HG02943 (cell line): ENCODE data around the gene AP5B1.

Experiments
- ATAC-seq: cut with Tn5 transposase; IDR thresholded peaks from one replicate; pipeline ENCODE4 v1.9.1; 2021; ENCODE audit warnings: mild to moderate bottlenecking, low read depth, moderate library complexity; ENCODE audit not compliant: unreplicated experiment

The AP5B1 gene

GRCh38 chr11:65787649-65788622 is 7.2 kb upstream of the AP5B1 start:
- ATAC-seq: no peak

DNA sequence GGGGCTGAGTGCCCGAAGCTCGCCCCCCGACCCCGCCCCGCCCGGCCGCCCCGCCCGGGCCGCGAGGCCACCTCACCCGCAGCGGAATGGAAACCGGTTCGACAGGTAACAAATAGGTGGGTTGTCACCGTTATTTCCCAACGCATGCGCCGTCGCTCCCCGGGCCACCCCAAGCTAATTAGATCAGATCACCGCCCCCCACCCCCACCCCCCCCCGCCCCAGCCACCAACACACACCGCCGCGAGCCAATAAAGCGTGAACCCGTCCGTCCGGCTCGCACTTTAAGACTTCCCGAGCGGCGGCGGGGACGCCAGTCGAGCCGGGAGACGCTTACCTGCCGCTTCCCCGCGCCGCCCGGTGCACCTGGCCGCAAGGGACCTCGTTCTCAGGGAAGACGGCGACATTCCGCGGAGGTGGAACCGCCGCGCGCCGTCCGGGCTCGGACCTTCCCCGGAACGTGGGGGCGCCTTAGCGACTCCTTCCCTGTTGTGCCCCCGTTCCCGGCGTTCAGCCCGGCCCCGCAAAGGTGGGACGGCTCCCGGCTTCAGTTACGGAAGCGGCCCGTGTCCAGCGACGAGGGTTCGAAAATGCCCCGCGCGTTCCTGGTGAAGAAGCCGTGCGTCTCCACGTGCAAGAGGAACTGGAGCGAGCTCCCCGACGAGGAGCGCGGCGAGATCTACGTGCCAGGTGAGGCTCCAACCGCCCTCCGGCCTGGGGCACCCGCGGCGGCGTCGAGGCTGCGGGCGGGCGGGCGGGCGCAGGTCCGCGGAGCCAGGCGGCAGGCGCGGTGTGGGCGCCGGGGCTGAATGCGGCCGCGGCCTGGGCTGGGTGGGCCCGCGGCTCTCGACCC is 6.2 kb upstream of the AP5B1 start, which contains the start of gene OVOL1:
TSS of gene OVOL1 (plus strand) at position 278 of the 851 bp plus-strand sequence. CDS start at position 589, 311 bp downstream.
- no peak for ATAC-seq

DNA sequence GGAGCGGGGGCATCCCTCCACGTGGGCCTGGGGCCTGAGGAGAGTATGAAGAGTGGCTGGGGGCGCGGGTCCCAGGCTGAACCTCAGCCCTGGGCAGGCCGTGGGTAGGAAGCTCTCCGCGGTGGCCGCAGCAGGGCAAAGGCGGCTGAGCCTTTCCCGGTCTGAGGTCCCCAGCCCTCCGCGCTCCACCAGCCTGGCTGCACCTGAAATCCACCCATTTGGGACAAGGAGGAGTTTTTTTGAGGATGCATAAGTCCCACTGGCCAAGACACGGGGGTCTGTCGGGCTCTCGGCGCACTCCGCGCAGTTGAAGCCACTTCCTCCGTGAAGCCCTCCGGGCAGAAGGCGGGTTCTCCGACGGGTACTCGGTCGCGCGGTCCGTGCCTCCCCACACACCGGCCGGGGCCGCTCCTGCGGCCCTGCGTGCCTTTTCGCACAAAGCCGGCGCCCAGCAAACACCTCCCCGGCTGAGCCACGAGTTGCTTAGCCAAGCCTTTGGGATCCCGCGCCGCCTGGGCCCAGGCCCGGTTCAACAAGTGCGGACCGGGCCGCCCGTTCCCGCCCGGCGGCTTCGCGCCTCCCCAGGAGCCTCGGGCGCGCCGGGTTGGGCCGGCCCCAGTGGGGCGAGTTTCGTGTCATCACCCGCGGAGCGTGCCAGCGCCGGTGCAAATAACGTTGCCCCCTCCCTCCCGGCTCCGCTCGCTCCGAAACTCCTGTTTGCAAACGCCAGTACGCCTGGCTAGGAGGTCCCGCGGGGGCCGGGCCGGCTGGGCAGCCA is 5.4 kb upstream of the AP5B1 start:
- no peak for ATAC-seq

DNA sequence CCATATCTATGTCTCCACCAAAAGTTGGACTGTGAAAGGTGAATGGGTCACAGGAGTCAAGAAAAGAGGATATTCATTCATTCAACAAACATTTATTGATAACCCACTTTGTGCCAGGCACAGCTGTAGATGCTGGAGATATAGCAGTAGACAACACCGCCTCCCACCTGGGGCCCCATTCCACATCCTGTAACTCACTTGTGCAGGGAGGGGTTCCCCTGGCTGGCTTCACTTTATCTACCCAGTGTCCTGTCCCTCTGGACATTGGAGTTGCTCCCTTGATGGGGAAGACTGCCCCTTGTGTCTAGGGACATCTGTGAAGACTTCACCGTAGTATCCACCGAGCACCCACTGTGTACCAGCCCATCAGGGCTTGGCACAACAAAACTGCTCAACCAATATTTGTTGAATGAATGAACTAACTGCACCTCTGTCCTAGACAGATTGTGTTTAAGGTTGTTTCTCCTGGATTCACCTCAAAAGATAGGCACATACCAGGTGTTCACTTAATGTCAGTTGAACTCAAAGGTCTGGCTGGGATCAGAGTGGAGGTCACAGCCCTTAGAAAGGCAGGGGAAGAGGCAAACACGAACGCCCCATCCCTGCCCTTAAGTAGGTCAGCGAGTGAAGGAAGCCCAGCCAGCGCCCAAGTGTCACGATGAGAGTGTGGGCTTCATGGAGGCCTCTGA is 4.7 kb upstream of the AP5B1 start:
- no peak for ATAC-seq

DNA sequence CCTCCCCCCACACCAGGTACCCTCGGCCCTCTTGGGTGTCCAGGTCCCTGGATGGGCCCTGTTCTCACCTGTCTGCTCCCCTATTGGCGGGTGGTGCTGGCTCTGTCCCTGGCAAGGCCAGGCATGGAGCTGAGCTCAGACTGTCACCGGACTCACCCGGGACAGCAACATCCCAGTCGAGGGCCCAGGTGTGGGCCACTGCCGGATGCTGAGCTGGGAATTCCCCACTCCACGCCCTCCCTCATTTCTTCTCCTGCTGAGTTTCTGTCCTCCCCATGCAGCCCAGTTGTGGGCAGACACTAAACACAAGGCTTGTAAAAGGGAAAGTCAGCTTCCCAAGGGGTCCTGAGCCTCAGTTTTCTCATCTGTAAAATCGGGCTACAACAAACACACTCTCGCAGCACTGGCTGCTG is 2.0 kb upstream of the AP5B1 start:
- ATAC-seq: no peak

DNA sequence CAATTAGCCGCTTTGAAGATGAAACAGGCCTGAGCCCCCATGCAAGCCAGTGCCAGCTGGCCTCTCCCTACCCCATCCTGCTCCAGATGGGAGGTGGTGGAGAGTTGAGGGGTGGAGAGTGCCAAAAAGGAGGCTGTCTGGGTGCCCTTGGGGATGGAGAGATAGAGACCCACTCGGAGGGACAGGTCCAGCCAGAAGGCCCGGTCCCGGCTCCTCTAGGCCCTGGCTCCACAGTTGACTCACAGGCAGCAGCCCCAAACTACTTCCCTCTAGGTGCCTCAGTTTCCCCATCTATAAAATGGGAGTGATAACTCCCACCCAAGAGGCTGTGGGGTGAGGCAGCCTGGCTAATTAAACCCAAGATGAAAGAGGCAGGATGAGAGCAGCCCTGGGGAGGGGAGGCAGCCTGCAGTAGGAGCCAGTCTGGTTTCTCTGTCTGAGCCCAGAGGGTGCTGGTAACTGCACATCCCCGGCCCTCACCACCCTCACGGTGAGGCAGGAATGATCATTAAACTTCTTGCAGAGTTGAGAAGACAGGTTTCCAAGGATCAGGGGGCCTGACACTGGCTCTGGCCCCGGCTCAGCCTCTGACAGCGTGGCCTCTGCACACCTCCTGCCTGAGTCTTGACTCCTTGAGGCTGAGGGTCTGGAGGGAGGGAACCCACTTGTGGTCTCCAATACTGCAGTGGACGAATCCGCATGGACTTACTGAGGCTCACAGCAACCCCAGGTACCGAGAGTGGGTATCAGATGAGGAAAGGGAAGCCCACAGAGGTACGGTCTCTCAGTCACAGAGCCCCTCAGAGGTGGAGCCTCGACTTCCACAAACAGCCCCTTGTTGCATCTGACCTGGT is 1.4 kb upstream of the AP5B1 start:
- ATAC-seq: no peak

DNA sequence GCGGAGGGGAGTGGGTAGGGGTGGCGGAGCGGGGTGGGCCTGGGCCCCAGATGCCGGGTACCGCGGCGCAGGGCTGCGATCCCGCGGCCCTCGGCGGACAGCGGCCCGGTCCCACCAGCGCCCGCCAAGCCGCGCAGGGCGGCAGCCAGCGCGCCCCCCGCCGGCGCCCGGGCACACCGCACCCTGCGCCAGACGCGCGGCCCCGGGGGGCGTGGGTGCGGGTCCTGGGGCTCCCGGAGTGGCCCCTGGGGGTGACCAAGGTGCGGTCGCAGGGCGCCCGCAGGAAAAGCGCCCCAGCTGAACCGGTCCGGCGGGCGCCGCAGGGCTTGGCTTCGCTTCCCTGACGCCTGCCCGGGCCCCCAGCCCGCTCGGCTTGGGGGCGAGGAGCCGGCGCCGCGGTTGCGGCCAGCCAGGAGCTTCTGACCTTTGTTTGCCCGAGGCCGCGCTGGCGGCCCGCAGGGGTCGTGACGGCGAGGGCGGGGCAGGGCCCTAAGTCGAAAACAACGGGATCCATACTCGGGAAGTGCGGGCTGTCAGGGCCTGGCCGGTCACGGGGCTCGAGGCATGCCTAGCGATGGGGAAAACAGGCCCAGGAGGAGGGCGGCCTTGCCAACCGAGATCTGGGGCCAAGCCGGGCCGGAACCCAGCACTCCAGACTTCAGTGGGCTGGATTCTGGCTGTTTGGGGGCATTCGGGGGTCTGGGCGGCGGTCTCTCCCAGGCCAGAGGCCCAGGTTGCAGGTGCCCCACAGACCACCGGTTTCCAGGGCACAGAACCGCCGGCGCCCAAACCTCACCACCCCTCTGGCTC is 581 bp upstream of the AP5B1 start:
- ATAC-seq: no peak

DNA sequence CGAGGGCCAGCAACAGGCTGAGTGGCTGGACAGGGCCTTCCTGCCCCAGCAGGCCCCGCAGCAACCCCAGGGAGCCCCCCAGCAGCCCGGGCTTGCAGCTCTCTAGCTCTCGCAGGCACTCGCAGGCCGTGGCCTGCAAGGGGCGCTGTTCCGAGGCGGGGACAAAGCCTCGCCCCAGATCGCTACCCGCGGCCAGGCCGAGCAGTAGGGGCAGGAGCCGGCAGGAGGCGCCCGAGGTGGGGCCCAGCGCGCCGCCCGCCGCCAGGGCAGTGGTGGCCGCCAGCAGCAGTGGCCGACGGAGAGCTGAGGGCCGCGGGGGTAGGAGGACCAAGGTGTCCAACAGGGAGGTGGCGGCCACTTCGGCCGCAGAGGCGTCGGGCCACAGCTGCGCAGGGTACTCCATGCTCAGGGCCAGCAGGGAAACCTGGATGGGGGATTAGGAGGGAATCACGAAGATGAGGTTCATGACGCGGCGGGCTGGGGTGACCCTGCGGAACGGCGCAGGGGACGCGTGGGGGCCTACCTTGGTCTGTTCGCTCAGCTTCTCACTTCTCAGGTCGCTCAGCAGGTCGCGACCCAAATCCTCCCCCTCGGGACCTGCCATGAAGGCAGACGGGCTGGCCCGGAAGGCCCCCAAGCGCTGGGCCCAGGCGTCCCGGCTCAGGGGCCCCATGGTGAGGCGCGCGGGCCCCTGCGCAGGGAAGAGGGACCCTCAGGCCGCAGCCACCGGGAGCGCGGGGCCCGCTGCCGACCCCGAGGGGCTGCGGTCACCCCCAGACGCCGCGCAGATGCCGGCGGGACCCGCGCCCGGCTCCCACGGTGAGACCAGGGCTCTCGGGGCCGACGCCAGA is 632 bp downstream of the AP5B1 start:
- ATAC-seq: no peak

DNA sequence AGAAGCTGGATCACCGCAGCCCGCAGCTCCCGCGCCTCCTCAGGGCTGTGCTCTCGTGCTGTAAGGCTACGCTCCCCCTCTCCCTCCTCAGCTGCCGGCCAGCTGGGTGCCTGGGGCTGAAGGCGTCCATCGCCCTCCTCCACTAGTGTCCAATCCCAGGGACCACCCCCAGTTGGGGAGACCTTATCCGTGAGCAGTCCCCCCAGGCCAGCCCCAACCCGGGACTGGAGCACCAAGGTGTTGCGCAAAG is 1.2 kb downstream of the AP5B1 start:
- ATAC-seq: no peak

DNA sequence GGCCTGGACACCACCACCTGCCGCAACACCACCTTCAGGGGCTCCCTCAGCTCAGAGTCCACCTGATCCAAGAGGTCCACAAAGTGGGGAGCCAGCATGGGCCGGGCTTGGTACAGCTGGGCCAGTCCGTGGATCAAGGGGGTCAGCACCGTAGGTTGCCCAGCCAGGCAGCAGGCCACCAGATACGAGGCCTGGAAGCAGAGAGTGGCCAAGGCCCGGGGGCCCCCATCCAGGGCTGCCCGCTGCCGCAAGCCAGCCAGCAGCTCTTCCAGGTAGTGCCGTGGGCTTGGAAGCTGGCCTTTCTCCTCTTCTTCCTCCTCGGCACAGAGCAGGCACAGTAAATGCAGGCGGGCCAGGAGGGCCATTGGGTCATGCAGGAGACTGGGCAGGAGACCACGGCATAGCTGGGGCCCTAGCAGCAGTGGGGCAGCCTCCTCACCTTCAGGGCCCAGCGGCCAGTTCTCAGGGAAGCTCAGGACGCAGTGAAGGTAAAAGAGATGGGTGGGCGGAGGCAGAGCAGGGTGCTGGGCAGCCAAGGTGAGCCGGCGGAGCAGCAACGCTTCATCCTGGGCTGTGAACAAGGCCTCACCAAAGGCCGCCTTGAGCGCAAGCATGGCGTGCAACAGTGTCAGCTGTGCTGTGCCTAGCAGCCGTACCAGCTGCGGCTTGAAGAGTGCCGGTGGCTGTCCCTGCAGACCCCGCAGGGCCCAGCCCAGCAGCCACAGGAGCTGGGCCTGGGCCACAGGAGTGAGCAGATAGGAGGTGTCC is 1.7 kb downstream of the AP5B1 start:
- no peak for ATAC-seq

- no peak for ATAC-seq
These were observed 2.3 kb downstream of the AP5B1 start for GRCh38 chr11:65778431-65778900.

- no peak for ATAC-seq
These were observed 2.9 kb downstream of the AP5B1 start for GRCh38 chr11:65777821-65778361.

DNA sequence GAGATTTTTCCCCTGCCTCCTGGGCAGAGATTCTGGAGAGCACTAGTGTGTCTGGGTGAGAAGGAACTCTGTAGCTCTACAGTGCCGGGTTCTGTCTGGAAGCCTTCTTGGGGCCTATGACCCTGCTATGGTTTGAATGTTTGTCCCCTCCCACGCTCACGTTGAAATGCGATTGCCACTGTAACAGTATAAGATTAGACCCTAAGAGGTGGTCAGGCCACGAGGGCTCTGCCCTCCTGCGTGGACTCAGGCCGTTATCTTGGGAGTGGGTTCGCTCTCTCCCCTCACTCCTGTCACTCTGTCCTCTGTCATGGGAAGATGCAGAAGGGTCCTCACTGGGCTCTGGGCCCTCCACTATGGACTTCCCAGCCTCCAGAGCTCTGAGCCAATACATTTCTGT is 3.5 kb downstream of the AP5B1 start:
- no peak for ATAC-seq

GRCh38 chr11:65776710-65777141 is 4.0 kb downstream of the AP5B1 start:
- no peak for ATAC-seq

- no peak for ATAC-seq
These were observed 4.6 kb downstream of the AP5B1 start for GRCh38 chr11:65776196-65776595.

- ATAC-seq: no peak
These were observed 6.1 kb downstream of the AP5B1 start for GRCh38 chr11:65774525-65775306.
